ENCODE data around the gene H2BK1. TPM values are rescaled to one million over a fixed set of nuclear protein-coding genes. Genes with fewer than 3 reads are reported as not detected.

H2BK1 gene
- total RNA-seq, result not detected

DNA sequence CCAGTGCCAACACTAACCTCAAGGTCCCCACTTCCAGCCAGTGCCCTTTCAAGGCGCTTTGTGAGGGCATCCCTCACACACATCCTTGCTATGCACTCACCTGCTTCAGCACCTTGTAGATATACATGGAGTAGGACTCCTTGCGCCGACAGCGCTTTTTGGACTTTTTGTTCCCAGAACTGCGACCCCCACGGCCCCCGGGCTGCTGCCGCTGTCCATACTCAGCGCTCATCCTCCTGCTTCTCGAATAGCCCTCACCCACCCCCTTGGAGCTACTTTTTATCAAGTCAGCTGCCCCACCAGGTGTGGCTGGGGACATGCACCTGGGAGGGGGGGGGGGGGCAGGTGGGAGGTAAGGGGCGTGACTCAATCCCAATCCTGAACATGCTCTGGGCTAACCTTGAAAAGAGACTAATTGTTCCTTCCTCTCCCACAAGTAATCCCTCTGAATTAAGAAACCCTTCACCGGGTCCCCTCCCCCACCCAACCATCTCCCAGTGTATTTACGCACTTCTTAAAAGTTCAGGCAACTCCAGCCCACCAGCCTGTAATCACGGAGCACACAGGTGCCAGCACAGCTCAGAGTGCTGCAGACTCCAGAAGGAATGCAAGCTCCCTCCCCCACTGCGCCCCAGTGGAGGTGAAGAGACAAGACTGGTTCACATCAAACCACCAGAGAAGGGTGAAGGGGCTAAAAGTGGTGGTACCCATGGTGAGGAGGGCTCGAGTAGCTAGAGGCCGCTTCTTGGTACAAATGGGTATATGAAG, at the start of gene H2BK1:
TSS of gene H2BK1 (minus strand) at position 402 of the 768 bp plus-strand sequence. CDS start at position 232, 170 bp downstream.
- Histone ChIP-seq H3K4me1 (no peaks in the 10 kb centered on the region), H3K9me3 (no peaks in the 10 kb centered on the region), H3K36me3 (replicated peaks in 1 of 2; ENCODE audit: insufficient read depth in 1 of 2, low read depth in 2 of 2) (peaks cover 0 to 7% of the 10 kb centered on the region in 2 donors), H3K27me3 (no peaks in the 10 kb centered on the region), H3K4me3 (no peak within 1 kb of the TSS), H3K27ac (no peak within 1 kb of the TSS)
- DNase-seq (no peak), ATAC-seq (no peak)
- intact Hi-C loops (cut with DNase I), result no loop called here
- 58 to 59% methylated on average over 17 of the region's 17 CpGs for WGBS, 2 donors
- TF ChIP-seq CTCF (IDR thresholded peaks at IDR 0.05) (no peak), POLR2A (IDR thresholded peaks at IDR 0.05) (no peak)

DNA sequence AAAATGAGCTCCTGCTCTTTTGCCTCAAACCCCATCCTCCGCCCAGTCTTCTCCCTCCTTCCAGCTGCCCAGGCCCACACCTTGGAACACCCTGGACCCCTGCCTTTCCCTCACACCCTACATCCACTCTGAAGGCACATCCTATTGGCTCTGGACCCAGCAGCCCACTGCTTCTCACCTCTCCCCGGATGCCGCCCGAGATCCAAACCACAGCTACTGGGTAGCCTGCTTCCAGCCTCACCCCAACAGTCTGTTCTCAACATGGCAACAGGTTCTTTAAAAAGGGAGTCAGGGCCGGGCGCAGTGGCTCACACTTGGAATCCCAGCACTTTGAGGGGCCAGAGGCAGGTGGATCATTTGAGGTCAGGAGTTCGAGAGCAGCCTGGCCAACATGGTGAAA, 47.7 kb upstream of the H2BK1 start:
- WGBS, 2 donors, result 87 to 91% methylated on average over 7 of the region's 7 CpGs
- intact Hi-C loops (cut with DNase I), result no loop called here
- Histone ChIP-seq H3K4me1 (no peaks in the 10 kb centered on the region), H3K36me3 (replicated peaks in 1 of 2; ENCODE audit: insufficient read depth in 1 of 2, low read depth in 2 of 2) (no peaks in the 10 kb centered on the region), H3K27me3 (no peaks in the 10 kb centered on the region), H3K27ac (no peak overlapping the region), H3K4me3 (no peak overlapping the region), H3K9me3 (no peaks in the 10 kb centered on the region)
- ATAC-seq (no peak), DNase-seq (no peak)
- no peak for TF ChIP-seq CTCF (IDR thresholded peaks at IDR 0.05)
- TF ChIP-seq POLR2A (IDR thresholded peaks at IDR 0.05), result no peak

DNA sequence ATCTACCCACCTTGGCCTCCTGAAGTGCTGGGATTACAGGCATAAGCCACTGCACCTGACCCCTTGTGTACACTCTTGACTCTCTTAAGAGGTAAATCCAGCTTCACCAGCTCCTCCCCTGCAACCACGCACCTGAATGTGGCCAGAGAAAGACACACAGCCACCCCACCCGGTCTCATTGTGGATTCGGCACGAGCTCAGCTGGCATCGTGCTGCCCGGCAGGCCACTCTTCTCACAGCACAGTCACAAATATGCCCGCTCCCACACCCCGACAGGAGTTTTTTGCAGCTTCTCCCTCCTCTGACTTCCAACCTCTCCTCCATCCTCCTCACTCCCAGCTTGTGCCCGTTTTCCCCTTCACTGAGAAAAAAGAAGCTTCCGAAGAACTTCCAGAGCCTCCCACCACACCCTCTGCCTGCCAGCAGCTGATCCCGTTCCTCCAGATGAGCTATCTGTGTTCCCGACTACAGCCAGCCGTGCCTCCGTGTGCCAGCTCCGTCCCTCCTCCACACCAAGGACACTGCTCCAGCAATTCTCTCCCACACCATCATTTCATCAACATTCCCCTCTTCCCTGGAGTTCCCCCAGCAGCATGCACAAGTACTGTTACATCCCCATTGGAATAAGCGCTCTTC, 46.2 kb upstream of the H2BK1 start:
- DNase-seq (no peak), ATAC-seq (no peak)
- Histone ChIP-seq H3K27me3 (no peaks in the 10 kb centered on the region), H3K4me3 (no peak overlapping the region), H3K27ac (no peak overlapping the region), H3K9me3 (no peaks in the 10 kb centered on the region), H3K4me1 (peaks cover 9% of the 10 kb centered on the region), H3K36me3 (replicated peaks in 1 of 2; ENCODE audit: insufficient read depth in 1 of 2, low read depth in 2 of 2) (no peaks in the 10 kb centered on the region)
- no peak for TF ChIP-seq POLR2A (IDR thresholded peaks at IDR 0.05)
- TF ChIP-seq CTCF (IDR thresholded peaks at IDR 0.05), result no peak
- 44 to 62% methylated on average over 13 to 16 of the region's 16 CpGs for WGBS, 2 donors
- intact Hi-C loops (cut with DNase I), result no loop called here

GRCh38 chr7:151255390-151255789, 45.1 kb upstream of the H2BK1 start:
- Histone ChIP-seq H3K27ac (no peak overlapping the region), H3K27me3 (no peaks in the 10 kb centered on the region), H3K4me3 (no peak overlapping the region), H3K36me3 (replicated peaks in 1 of 2; ENCODE audit: insufficient read depth in 1 of 2, low read depth in 2 of 2) (no peaks in the 10 kb centered on the region), H3K9me3 (no peaks in the 10 kb centered on the region), H3K4me1 (peaks cover 21% of the 10 kb centered on the region)
- ATAC-seq (no peak), DNase-seq (no peak)
- intact Hi-C loops (cut with DNase I), result no loop called here
- WGBS, 2 donors, result 60 to 71% methylated on average over 7 of the region's 7 CpGs
- TF ChIP-seq POLR2A (IDR thresholded peaks at IDR 0.05), result no peak
- TF ChIP-seq CTCF (IDR thresholded peaks at IDR 0.05), result no peak

Measured in body of pancreas (tissue), 4 donors.